ENCODE data around the gene CRABP2. TPM values are rescaled to one million over a fixed set of nuclear protein-coding genes. Genes with fewer than 3 reads are reported as not detected.

Gene CRABP2
- total and polyA plus RNA-seq, 10 of the 15 experiments (the other 5 are each of a cell fraction or from before 2014, with no cell fraction given) = 0.21 to 1.3 (median 0.41) TPM

GRCh38 chr1:156751757-156752481 lies 46.5 kb upstream of the CRABP2 start (continued):
- peak; percentile 74 for TF ChIP-seq CHD2 (IDR thresholded peaks at IDR 0.05; ENCODE audit: borderline replicate concordance, low read depth, low read length)
- peak; percentile 37 for TF ChIP-seq SIX5 (IDR thresholded peaks at IDR 0.05; ENCODE audit: low read depth, low read length, severe bottlenecking)
- TF ChIP-seq CEBPB (IDR thresholded peaks at IDR 0.05; ENCODE audit: borderline replicate concordance in 1 of 2, low read depth in 2 of 2, low read length in 2 of 2) = no peak
- no peak for TF ChIP-seq SREBF2 (IDR thresholded peaks at IDR 0.05; ENCODE audit: low read length)
- TF ChIP-seq, protein P1, sequence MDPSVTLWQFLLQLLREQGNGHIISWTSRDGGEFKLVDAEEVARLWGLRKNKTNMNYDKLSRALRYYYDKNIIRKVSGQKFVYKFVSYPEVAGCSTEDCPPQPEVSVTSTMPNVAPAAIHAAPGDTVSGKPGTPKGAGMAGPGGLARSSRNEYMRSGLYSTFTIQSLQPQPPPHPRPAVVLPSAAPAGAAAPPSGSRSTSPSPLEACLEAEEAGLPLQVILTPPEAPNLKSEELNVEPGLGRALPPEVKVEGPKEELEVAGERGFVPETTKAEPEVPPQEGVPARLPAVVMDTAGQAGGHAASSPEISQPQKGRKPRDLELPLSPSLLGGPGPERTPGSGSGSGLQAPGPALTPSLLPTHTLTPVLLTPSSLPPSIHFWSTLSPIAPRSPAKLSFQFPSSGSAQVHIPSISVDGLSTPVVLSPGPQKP (IDR thresholded peaks at IDR 0.05; ENCODE audit: low read depth, low read length) = no peak
- peak; percentile 68 for TF ChIP-seq POLR2AphosphoS2 (IDR thresholded peaks at IDR 0.05; ENCODE audit: low read depth, low read length)
- peak; percentile 73 for TF ChIP-seq HCFC1 (IDR thresholded peaks at IDR 0.05; ENCODE audit: low read length)
- TF ChIP-seq, protein P2, sequence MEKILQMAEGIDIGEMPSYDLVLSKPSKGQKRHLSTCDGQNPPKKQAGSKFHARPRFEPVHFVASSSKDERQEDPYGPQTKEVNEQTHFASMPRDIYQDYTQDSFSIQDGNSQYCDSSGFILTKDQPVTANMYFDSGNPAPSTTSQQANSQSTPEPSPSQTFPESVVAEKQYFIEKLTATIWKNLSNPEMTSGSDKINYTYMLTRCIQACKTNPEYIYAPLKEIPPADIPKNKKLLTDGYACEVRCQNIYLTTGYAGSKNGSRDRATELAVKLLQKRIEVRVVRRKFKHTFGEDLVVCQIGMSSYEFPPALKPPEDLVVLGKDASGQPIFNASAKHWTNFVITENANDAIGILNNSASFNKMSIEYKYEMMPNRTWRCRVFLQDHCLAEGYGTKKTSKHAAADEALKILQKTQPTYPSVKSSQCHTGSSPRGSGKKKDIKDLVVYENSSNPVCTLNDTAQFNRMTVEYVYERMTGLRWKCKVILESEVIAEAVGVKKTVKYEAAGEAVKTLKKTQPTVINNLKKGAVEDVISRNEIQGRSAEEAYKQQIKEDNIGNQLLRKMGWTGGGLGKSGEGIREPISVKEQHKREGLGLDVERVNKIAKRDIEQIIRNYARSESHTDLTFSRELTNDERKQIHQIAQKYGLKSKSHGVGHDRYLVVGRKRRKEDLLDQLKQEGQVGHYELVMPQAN (conservative IDR thresholded peaks at IDR 0.05) = peak; percentile 61
- TF ChIP-seq, protein P3, sequence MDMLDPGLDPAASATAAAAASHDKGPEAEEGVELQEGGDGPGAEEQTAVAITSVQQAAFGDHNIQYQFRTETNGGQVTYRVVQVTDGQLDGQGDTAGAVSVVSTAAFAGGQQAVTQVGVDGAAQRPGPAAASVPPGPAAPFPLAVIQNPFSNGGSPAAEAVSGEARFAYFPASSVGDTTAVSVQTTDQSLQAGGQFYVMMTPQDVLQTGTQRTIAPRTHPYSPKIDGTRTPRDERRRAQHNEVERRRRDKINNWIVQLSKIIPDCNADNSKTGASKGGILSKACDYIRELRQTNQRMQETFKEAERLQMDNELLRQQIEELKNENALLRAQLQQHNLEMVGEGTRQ (IDR thresholded peaks at IDR 0.05; ENCODE audit: borderline replicate concordance, low read depth, low read length) = peak; percentile 14
- peak; percentile 51 to 75 for TF ChIP-seq EGR1 (IDR thresholded peaks at IDR 0.05; ENCODE audit: borderline replicate concordance in 1 of 2, low read depth in 2 of 2, low read length in 2 of 2)
- TF ChIP-seq FOS (IDR thresholded peaks at IDR 0.05; ENCODE audit: borderline replicate concordance, extremely low read depth, insufficient read length) = no peak
- no peak for TF ChIP-seq PBX3 (IDR thresholded peaks at IDR 0.05; ENCODE audit: insufficient replicate concordance, low read depth, low read length)
- TF ChIP-seq TBL1XR1 (IDR thresholded peaks at IDR 0.05; ENCODE audit: low read depth, low read length) = 0 out of 2 replicates have a peak, but pooled peaks have one; percentile 20
- TF ChIP-seq NFYB (IDR thresholded peaks at IDR 0.05; ENCODE audit: insufficient read depth, low read depth, low read length) = no peak
- no peak for TF ChIP-seq ZNF384 (IDR thresholded peaks at IDR 0.05; ENCODE audit: borderline replicate concordance, low read depth, low read length)
- no peak for TF ChIP-seq SREBF1 (IDR thresholded peaks at IDR 0.05; ENCODE audit: low read length)
- TF ChIP-seq EP300 (IDR thresholded peaks at IDR 0.05; ENCODE audit: borderline replicate concordance in 1 of 2, control insufficient read depth in 1 of 2, low read depth in 2 of 2, low read length in 2 of 2) = no peak
- TF ChIP-seq CREB1 (IDR thresholded peaks at IDR 0.05; ENCODE audit: low read depth) = no peak
- TF ChIP-seq BACH1 (IDR thresholded peaks at IDR 0.05; ENCODE audit: borderline replicate concordance) = peak; percentile 69; the same call in 1 of the 2 replicates

All from GM12878 (cell line).